ENCODE measurements around the gene ETNK2.

Gene ETNK2

DNA sequence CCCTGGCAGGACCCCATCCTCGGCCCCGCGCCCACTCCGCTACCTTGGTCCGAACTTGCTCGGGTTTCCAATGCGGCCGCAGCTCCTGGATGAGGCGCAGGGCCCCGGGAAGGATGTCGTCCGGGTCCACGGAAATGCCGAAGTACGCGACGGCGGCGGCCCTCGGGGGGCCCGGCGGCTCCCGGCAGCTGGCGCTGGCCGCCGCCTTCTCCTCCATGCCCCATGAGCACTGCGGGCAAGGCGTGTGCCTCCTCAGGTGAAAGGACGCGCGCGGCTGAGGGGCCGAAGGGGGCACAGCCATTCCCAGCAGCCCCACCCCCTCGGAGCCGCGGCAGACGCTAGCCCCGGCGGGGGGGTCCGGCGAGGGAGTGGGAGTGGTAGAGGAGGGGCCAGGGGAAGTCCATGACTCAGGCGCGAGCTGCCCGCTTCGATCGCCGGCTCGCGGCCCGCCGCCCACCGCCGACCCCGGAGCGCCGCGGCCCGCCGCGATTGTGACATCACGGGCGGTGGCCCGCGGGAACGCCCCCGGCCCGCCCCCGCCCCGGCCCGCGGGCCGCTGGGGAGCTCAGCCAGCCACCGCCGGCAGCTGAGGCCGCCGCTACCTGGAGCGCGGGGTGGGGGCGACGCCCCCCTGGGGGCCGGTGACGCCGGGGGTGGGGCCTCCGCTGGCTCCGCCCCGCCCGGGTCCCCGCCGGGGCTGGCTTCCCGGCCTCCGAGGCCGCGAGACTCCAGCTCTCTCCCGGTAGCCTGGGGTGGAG is at the start of gene ETNK2:
Gene ETNK2 (minus strand): TSS at position 493 of the 758 bp plus-strand sequence. CDS start 192 bp downstream, at position 301.
- peak within 1 kb of the TSS; percentile 63 to 85 (median 76) for H3K4me3 ChIP-seq
- peak in 1 of 11 experiments; percentile 36; a peak in 1 of 22 replicates for TF ChIP-seq Cebpa-rat (IDR thresholded peaks at IDR 0.05)
- peak within 1 kb of the TSS; percentile 16 to 80 (median 65); a peak in 21 of 22 replicates for H3K27ac ChIP-seq
- peaks cover 10 to 18% (median 15%) of the 10 kb centered on the region in 10 experiments; a peak in 19 of 20 replicates for H3K4me1 ChIP-seq
- peak within 1 kb of the TSS; percentile 89 to 99 (median 95) for H3K4me2 ChIP-seq
- H3K9me3 ChIP-seq (replicated peaks in 1 of 11), result no peaks in the 10 kb centered on the region
- H3K9ac ChIP-seq, result peak within 1 kb of the TSS; percentile 71 to 85 (median 79)
- no peaks in the 10 kb centered on the region for H3K36me3 ChIP-seq
- H4K20me1 ChIP-seq, result peaks cover 0 to 10% (median 0%) of the 10 kb centered on the region in 11 experiments; a peak in 2 of 22 replicates
- H3K27me3 ChIP-seq, result peaks cover 0 to 21% (median 6%) of the 10 kb centered on the region in 11 experiments; a peak in 13 of 22 replicates

DNA sequence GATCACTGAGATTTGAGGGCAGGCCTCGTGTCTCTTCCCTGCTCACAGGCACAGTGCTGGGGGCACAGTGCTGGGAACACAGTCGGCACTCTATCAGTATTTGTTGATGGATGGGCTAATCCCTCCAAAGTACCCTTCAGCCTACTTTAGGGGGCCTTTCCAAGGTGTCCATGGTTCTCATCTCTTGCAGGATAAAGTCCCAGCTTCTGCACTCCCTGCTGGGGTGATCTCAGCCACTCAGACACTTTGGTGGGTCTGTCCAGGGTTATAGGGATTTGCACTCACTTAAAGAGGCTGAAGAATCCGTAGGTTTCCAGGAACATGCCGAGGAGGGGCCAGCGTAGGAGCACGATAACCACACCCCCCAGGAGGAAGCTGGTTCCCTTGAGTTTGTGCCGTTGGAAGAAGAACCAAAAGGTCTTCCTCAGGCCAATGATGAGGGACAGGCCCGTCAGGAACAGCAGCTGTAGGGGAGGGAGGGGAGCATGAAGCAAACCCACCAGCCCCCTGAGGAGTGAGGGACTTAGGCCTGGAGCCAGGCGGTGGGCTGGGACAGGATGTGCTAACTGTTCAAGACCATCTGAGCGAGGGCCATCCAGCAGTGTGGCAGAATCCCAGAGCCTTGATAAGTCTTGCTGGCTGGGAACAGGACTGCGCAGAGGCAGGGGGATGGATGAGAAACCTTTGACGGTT is 49.6 kb upstream of the ETNK2 start:
- peaks cover 11 to 40% (median 31%) of the 10 kb centered on the region in 10 experiments for H3K4me1 ChIP-seq
- TF ChIP-seq Cebpa-rat (IDR thresholded peaks at IDR 0.05), result no peak
- no peak overlapping the region for H3K9ac ChIP-seq
- peak overlapping the region in 1 of 11 experiments; percentile 23; a peak in 1 of 22 replicates for H3K27ac ChIP-seq
- no peaks in the 10 kb centered on the region; a peak in 1 of 22 replicates for H4K20me1 ChIP-seq
- H3K36me3 ChIP-seq, result no peaks in the 10 kb centered on the region
- H3K4me3 ChIP-seq, result no peak overlapping the region
- H3K9me3 ChIP-seq (replicated peaks in 1 of 11), result no peaks in the 10 kb centered on the region
- H3K4me2 ChIP-seq, result peak overlapping the region in 6 of 11 experiments; percentile 4 to 18 (median 11); a peak in 3 of 22 replicates
- H3K27me3 ChIP-seq, result peaks cover 0 to under 1% (median 0%) of the 10 kb centered on the region in 11 experiments; a peak in 1 of 22 replicates

DNA sequence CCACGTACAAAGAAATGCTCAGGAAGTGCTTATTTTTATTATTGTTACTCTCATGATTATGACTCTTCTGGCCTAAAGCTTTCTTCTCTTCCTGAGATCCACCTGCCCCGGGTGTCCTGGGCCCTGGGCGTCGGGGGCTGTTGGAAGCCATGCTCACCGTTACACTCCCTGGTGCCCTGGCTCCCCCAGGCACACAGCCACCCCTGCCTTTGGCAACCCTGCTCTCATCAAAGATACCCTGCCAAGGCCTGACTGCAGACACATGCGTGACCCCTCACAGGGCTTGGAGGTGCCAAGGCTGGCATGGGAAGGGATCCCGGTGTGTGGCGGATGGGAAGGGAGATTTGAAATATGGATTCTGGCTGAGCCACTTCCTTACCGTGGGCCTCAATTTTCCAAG is 47.7 kb upstream of the ETNK2 start:
- no peak for TF ChIP-seq Cebpa-rat (IDR thresholded peaks at IDR 0.05)
- H3K4me1 ChIP-seq, result peaks cover 16 to 59% (median 50%) of the 10 kb centered on the region in 10 experiments
- peak overlapping the region in 10 of 11 experiments; percentile 7 to 95 (median 85); a peak in 17 of 22 replicates for H3K4me2 ChIP-seq

GRCh38 chr1:204198348-204199340 is 46.8 kb upstream of the ETNK2 start:
- Histone ChIP-seq H4K20me1 (no peaks in the 10 kb centered on the region; a peak in 1 of 22 replicates), H3K36me3 (no peaks in the 10 kb centered on the region), H3K4me2 (peak overlapping the region; percentile 55 to 95 (median 85)), H3K4me1 (peaks cover 24 to 69% (median 60%) of the 10 kb centered on the region in 10 experiments), H3K27me3 (peaks cover 0 to 7% (median 0%) of the 10 kb centered on the region in 11 experiments; a peak in 1 of 22 replicates), H3K4me3 (no peak overlapping the region), H3K27ac (peak overlapping the region in 6 of 11 experiments; percentile 1 to 48 (median 40); a peak in 9 of 22 replicates), H3K9ac (peak overlapping the region in 4 of 11 experiments; percentile 8 to 60 (median 38); a peak in 5 of 22 replicates), H3K9me3 (replicated peaks in 1 of 11) (no peaks in the 10 kb centered on the region)
- no peak for TF ChIP-seq Cebpa-rat (IDR thresholded peaks at IDR 0.05)

More for the DNA sequence above, 47.7 kb upstream of the ETNK2 start:
- Histone ChIP-seq H4K20me1 (no peaks in the 10 kb centered on the region; a peak in 1 of 22 replicates), H3K36me3 (no peaks in the 10 kb centered on the region), H3K9me3 (replicated peaks in 1 of 11) (no peaks in the 10 kb centered on the region), H3K4me3 (no peak overlapping the region), H3K27ac (peak overlapping the region in 5 of 11 experiments; percentile 15 to 48 (median 44); a peak in 6 of 22 replicates), H3K9ac (no peak overlapping the region), H3K27me3 (peaks cover 0 to 7% (median 0%) of the 10 kb centered on the region in 11 experiments; a peak in 1 of 22 replicates)

DNA sequence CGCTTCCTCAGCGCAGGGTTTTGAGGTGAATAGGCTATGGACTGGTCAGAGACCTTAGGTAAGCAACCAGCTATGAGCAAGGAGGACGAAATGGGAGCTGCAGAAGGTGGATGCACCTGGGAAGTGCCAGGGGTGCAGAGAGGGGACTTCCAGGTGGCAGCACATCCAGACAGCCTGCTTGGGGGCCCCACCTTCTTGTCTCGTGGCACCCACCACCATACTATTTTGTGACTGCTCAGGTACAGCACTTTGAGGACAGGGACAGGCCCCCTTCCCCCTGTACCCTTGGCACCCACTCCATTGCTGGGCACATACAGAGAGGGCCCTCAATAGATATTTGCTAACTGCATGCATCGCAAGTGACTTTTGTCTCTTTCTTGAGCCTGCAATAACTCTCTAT is 45.2 kb upstream of the ETNK2 start:
- no peak overlapping the region for H3K4me3 ChIP-seq
- peak overlapping the region in 2 of 11 experiments; percentile 33 to 82; a peak in 1 of 22 replicates for H3K27ac ChIP-seq
- H4K20me1 ChIP-seq, result no peaks in the 10 kb centered on the region; a peak in 1 of 22 replicates
- peak overlapping the region in 1 of 11 experiments; percentile 50; a peak in 1 of 22 replicates for H3K9ac ChIP-seq
- peak overlapping the region in 9 of 11 experiments; percentile 81 to 96 (median 91); a peak in 16 of 22 replicates for H3K4me2 ChIP-seq
- H3K27me3 ChIP-seq, result peaks cover 0 to 7% (median 0%) of the 10 kb centered on the region in 11 experiments; a peak in 1 of 22 replicates
- H3K9me3 ChIP-seq (replicated peaks in 1 of 11), result no peaks in the 10 kb centered on the region
- H3K36me3 ChIP-seq, result no peaks in the 10 kb centered on the region
- TF ChIP-seq Cebpa-rat (IDR thresholded peaks at IDR 0.05), result no peak
- peaks cover 31 to 85% (median 75%) of the 10 kb centered on the region in 10 experiments for H3K4me1 ChIP-seq

- Histone ChIP-seq H3K4me3 (no peak within 1 kb of the TSS), H3K9me3 (replicated peaks in 1 of 11) (no peaks in the 10 kb centered on the region), H3K27me3 (peaks cover 0 to 7% (median 0%) of the 10 kb centered on the region in 11 experiments; a peak in 1 of 22 replicates), H4K20me1 (no peaks in the 10 kb centered on the region; a peak in 1 of 22 replicates), H3K4me1 (peaks cover 37 to 93% (median 84%) of the 10 kb centered on the region in 10 experiments), H3K4me2 (peak within 1 kb of the TSS in 10 of 11 experiments; percentile 17 to 96 (median 89); a peak in 20 of 22 replicates), H3K27ac (peak within 1 kb of the TSS in 4 of 11 experiments; percentile 20 to 82 (median 43); a peak in 6 of 22 replicates), H3K36me3 (no peaks in the 10 kb centered on the region), H3K9ac (peak within 1 kb of the TSS in 4 of 11 experiments; percentile 9 to 50 (median 30); a peak in 5 of 22 replicates)
- no peak for TF ChIP-seq Cebpa-rat (IDR thresholded peaks at IDR 0.05)
These were observed 44.4 kb upstream of the ETNK2 start, which contains the start of gene KISS1 for GRCh38 chr1:204196068-204196795. KISS1 (minus strand) TSS chr1:204196491; CDS start chr1:204192876, 3,615 bp downstream.

- no peak for TF ChIP-seq Cebpa-rat (IDR thresholded peaks at IDR 0.05)
- H3K27me3 ChIP-seq, result peaks cover 0 to 7% (median 0%) of the 10 kb centered on the region in 11 experiments; a peak in 1 of 22 replicates
- peak overlapping the region; percentile 54 to 96 (median 87) for H3K4me2 ChIP-seq
- H3K4me3 ChIP-seq, result peak overlapping the region in 5 of 10 experiments; percentile 0 to 20 (median 14); a peak in 4 of 20 replicates
- H3K4me1 ChIP-seq, result peaks cover 49 to 99% (median 95%) of the 10 kb centered on the region in 10 experiments
- no peaks in the 10 kb centered on the region; a peak in 1 of 22 replicates for H4K20me1 ChIP-seq
- peak overlapping the region in 8 of 11 experiments; percentile 2 to 71 (median 46); a peak in 12 of 22 replicates for H3K9ac ChIP-seq
- no peaks in the 10 kb centered on the region for H3K9me3 ChIP-seq (replicated peaks in 1 of 11)
- H3K27ac ChIP-seq, result peak overlapping the region in 8 of 11 experiments; percentile 45 to 87 (median 70); a peak in 15 of 22 replicates
- H3K36me3 ChIP-seq, result no peaks in the 10 kb centered on the region
These were observed 42.9 kb upstream of the ETNK2 start for GRCh38 chr1:204194771-204195170.

Data from BLaER1 treated with 17β-estradiol and CSF1 and Interleukin-3, amounts not matched to agents 10 nM and 100 nM (cell line).